ENCODE results near the gene SPAG16.

DNA sequence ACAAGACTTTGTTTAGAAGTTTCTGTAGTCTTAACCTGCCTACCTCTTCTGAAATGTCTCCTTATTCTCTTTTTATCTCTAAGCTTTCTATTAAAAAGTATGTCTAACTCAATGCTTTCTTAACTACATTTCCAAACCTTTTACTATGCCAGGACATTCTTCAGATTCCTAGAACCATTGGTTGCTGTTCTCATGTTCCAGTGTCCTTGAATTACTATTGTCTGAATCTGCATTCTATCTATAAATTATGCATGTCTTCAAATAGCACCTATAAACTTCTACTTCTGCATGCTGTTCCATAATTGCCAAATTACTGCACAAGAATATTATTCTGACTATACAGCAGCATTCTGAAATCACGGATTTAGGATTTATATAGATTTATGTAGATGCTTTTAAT is 960.6 kb downstream of the SPAG16 start:
- TF ChIP-seq, protein P1, sequence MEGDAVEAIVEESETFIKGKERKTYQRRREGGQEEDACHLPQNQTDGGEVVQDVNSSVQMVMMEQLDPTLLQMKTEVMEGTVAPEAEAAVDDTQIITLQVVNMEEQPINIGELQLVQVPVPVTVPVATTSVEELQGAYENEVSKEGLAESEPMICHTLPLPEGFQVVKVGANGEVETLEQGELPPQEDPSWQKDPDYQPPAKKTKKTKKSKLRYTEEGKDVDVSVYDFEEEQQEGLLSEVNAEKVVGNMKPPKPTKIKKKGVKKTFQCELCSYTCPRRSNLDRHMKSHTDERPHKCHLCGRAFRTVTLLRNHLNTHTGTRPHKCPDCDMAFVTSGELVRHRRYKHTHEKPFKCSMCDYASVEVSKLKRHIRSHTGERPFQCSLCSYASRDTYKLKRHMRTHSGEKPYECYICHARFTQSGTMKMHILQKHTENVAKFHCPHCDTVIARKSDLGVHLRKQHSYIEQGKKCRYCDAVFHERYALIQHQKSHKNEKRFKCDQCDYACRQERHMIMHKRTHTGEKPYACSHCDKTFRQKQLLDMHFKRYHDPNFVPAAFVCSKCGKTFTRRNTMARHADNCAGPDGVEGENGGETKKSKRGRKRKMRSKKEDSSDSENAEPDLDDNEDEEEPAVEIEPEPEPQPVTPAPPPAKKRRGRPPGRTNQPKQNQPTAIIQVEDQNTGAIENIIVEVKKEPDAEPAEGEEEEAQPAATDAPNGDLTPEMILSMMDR (IDR thresholded peaks at IDR 0.05) = no peak
- no peak for TF ChIP-seq POLR2AphosphoS5 (IDR thresholded peaks at IDR 0.05)
- TF ChIP-seq POLR2A (IDR thresholded peaks at IDR 0.05) = no peak

Data from prostate gland (tissue), 2 donors.